Endodermal cell (in vitro differentiated cells): ENCODE results near the gene SMYD3. TPM values are rescaled to one million over a fixed set of nuclear protein-coding genes. Genes with fewer than 3 reads are reported as not detected.
"Not testable (repeated sequence)": the region's sequence is repeated elsewhere in the genome, so short reads cannot be mapped to it uniquely, and the experiment has no call there.

Source experiments
- DNase-seq: peaks from one replicate; pipeline ENCODE4 v3.0.0-alpha.2; 2017
- H3K27ac ChIP-seq: 2 replicates; pipeline ENCODE4 v1.5.1; 2013; ENCODE audit warnings: mild to moderate bottlenecking, low read depth, low read length, moderate library complexity
- H3K27me3 ChIP-seq: 2 replicates; pipeline ENCODE4 v1.6.1; 2013; ENCODE audit warnings: mild to moderate bottlenecking, low read length, moderate library complexity; ENCODE audit not compliant: insufficient read depth, control insufficient read depth, poor library complexity, severe bottlenecking
- H3K36me3 ChIP-seq: 2 replicates; pipeline ENCODE4 v1.7.0; 2013; ENCODE audit warnings: mild to moderate bottlenecking, low read length, moderate library complexity; ENCODE audit not compliant: control insufficient read depth, insufficient read depth
- H3K4me1 ChIP-seq: one replicate; pipeline ENCODE4 v1.7.0; 2013; ENCODE audit warnings: low read length; ENCODE audit not compliant: control insufficient read depth, insufficient read depth
- H3K4me3 ChIP-seq: 2 replicates; pipeline ENCODE4 v1.5.1; 2013; ENCODE audit warnings: mild to moderate bottlenecking, low read length, moderate library complexity
- H3K9ac ChIP-seq: 2 replicates; pipeline ENCODE4 v1.6.1; 2013; ENCODE audit warnings: mild to moderate bottlenecking, low read length, moderate library complexity; ENCODE audit not compliant: poor library complexity, severe bottlenecking; ENCODE audit errors: extremely low read depth
- H3K9me3 ChIP-seq: 2 replicates; pipeline ENCODE4 v1.6.1; 2013; ENCODE audit warnings: mild to moderate bottlenecking, low read length, moderate library complexity; ENCODE audit not compliant: control insufficient read depth
- H3K27ac Mint-ChIP-seq: 2 replicates; pipeline ENCODE4 v1.8.0; 2020; ENCODE audit warnings: mixed read lengths
- H3K27me3 Mint-ChIP-seq: 2 replicates; pipeline ENCODE4 v1.8.0; 2021; ENCODE audit warnings: mild to moderate bottlenecking, mixed read lengths; ENCODE audit not compliant: insufficient read depth
- H3K36me3 Mint-ChIP-seq: 2 replicates; pipeline ENCODE4 v1.8.0; 2020; ENCODE audit warnings: low read depth, mixed read lengths
- H3K4me1 Mint-ChIP-seq: 2 replicates; pipeline ENCODE4 v1.8.0; 2020; ENCODE audit warnings: mixed read lengths
- H3K4me3 Mint-ChIP-seq: 2 replicates; pipeline ENCODE4 v1.8.0; 2020; ENCODE audit warnings: mild to moderate bottlenecking, moderate library complexity, mixed read lengths
- H3K9me3 Mint-ChIP-seq: 2 replicates; pipeline ENCODE4 v1.8.0; 2020; ENCODE audit warnings: mild to moderate bottlenecking, mixed read lengths
- CTCF ChIP-seq: fragments of 200-600 bp; sonication (generic); conservative IDR thresholded peaks from 2 replicates; pipeline ENCODE4 v1.5.0; 2021; ENCODE audit warnings: antibody characterized with exemption, mild to moderate bottlenecking
- WGBS, 2 experiments: methylation state at CpG; one replicate each; pipeline versions ENCODE4 v1.1.5 to v1.1.7; 2013; ENCODE audit warnings: missing lambda C conversion rate in 2 of 2, mixed read lengths in 1 of 2; ENCODE audit not compliant: insufficient coverage in 1 of 2, insufficient read length in 1 of 2; 5-methylcytosine and 5-hydroxymethylcytosine counted together
- total RNA-seq, 2 donors: library from RNA; stranded (reverse); fragmentation: NEBNext Ultra II Directional in 1 of 2; extraction: Animal tissue kit (Norgen Biotek cat#: 25700) in 1 of 2; gene quantifications; 2 replicates in 1 of 2; 3 replicates in 1 of 2; pipeline ENCODE4 v1.2.1, GENCODE V29; 2021

SMYD3 gene
- total RNA-seq, 2 donors from 2014 or later, result 32.3 to 45.8 TPM

GRCh38 chr1:245825128-245825901, 681.8 kb downstream of the SMYD3 start:
- no peak overlapping the region for H3K27ac ChIP-seq
- Mint-ChIP-seq H3K27ac (peak overlapping the region; percentile 70), H3K4me3 (no peak overlapping the region), H3K9me3 (peaks cover 9% of the 10 kb centered on the region), H3K27me3 (no peaks in the 10 kb centered on the region), H3K4me1 (no peaks in the 10 kb centered on the region), H3K36me3 (peaks cover 2% of the 10 kb centered on the region)
- no peak overlapping the region for H3K4me3 ChIP-seq
- no peaks in the 10 kb centered on the region for H3K4me1 ChIP-seq
- WGBS, 2 experiments, result 80 to 90% methylated on average over 6 to 13 of the region's 13 CpGs
- H3K36me3 ChIP-seq, result no peaks in the 10 kb centered on the region
- peak; percentile 58 for TF ChIP-seq CTCF
- H3K27me3 ChIP-seq, result no peaks in the 10 kb centered on the region
- H3K9me3 ChIP-seq, result no peaks in the 10 kb centered on the region
- peak; percentile 60 for DNase-seq
- no peak overlapping the region for H3K9ac ChIP-seq

- no peak overlapping the region for H3K27ac Mint-ChIP-seq
- H3K9me3 ChIP-seq, result no peaks in the 10 kb centered on the region
- DNase-seq, result no peak
- H3K4me1 ChIP-seq, result no peaks in the 10 kb centered on the region
- 93 to 97% methylated on average over 11 to 13 of the region's 13 CpGs for WGBS, 2 experiments
- no peak for TF ChIP-seq CTCF
- no peaks in the 10 kb centered on the region for H3K27me3 ChIP-seq
- peaks cover 9% of the 10 kb centered on the region for H3K9me3 Mint-ChIP-seq
- no peaks in the 10 kb centered on the region for H3K27me3 Mint-ChIP-seq
- H3K4me3 ChIP-seq, result no peak overlapping the region
- H3K4me3 Mint-ChIP-seq, result no peak overlapping the region
- H3K27ac ChIP-seq, result no peak overlapping the region
- peaks cover 2% of the 10 kb centered on the region for H3K36me3 Mint-ChIP-seq
- H3K36me3 ChIP-seq, result no peaks in the 10 kb centered on the region
- H3K9ac ChIP-seq, result no peak overlapping the region
- no peaks in the 10 kb centered on the region for H3K4me1 Mint-ChIP-seq
Observed at GRCh38 chr1:245823408-245824147, 683.5 kb downstream of the SMYD3 start.

- Histone ChIP-seq H3K27ac (no peak overlapping the region), H3K4me3 (no peak overlapping the region), H3K9ac (no peak overlapping the region), H3K36me3 (no peaks in the 10 kb centered on the region), H3K4me1 (no peaks in the 10 kb centered on the region), H3K27me3 (no peaks in the 10 kb centered on the region), H3K9me3 (no peaks in the 10 kb centered on the region)
- no peak for DNase-seq
- no peaks in the 10 kb centered on the region for H3K4me1 Mint-ChIP-seq
- no peak for TF ChIP-seq CTCF
- H3K27me3 Mint-ChIP-seq, result no peaks in the 10 kb centered on the region
- 89 to 90% methylated on average over 7 to 11 of the region's 11 CpGs for WGBS, 2 experiments
- no peak overlapping the region for H3K27ac Mint-ChIP-seq
- H3K36me3 Mint-ChIP-seq, result peaks cover 2% of the 10 kb centered on the region
- H3K9me3 Mint-ChIP-seq, result peaks cover 10% of the 10 kb centered on the region
- H3K4me3 Mint-ChIP-seq, result no peak overlapping the region
Observed at GRCh38 chr1:245822996-245823395, 684.1 kb downstream of the SMYD3 start.

GRCh38 chr1:245818363-245818762, 688.7 kb downstream of the SMYD3 start:
- not testable (repeated sequence) for H3K27me3 Mint-ChIP-seq, H3K4me3 Mint-ChIP-seq, H3K4me1 Mint-ChIP-seq, H3K36me3 ChIP-seq, H3K4me3 ChIP-seq, DNase-seq, H3K9me3 ChIP-seq, H3K36me3 Mint-ChIP-seq, H3K27me3 ChIP-seq, H3K9ac ChIP-seq, H3K4me1 ChIP-seq, H3K27ac Mint-ChIP-seq, H3K27ac ChIP-seq
- peaks cover 11% of the 10 kb centered on the region for H3K9me3 Mint-ChIP-seq
- 87% methylated on average over 3 of the region's 6 CpGs; no CpG with 5 or more reads in 1 of the 2 experiments for WGBS, 2 experiments

- H3K4me1 ChIP-seq, DNase-seq, H3K27ac Mint-ChIP-seq, H3K27me3 Mint-ChIP-seq, H3K36me3 ChIP-seq, H3K9me3 ChIP-seq, H3K4me3 Mint-ChIP-seq, H3K27ac ChIP-seq, H3K36me3 Mint-ChIP-seq, H3K27me3 ChIP-seq, H3K9me3 Mint-ChIP-seq, H3K9ac ChIP-seq, H3K4me3 ChIP-seq: not testable (repeated sequence)
- H3K4me1 Mint-ChIP-seq, result peaks cover 15% of the 10 kb centered on the region
- 84 to 90% methylated on average over 2 to 18 of the region's 24 CpGs for WGBS, 2 experiments
Observed at GRCh38 chr1:245816496-245816895, 690.6 kb downstream of the SMYD3 start.
